NCI-H446 treated with DMSO at 0.1 percent for 48 hours (cell line): Measurements from ENCODE around the gene MLLT3.
"Not testable (repeated sequence)": the region's sequence is repeated elsewhere in the genome, so short reads cannot be mapped to it uniquely, and the experiment has no call there.

ENCODE experiments used
- DNase-seq: peaks from one replicate; lab custom pipeline; 2025; lab: John Stamatoyannopoulos, UW

Gene MLLT3

DNA sequence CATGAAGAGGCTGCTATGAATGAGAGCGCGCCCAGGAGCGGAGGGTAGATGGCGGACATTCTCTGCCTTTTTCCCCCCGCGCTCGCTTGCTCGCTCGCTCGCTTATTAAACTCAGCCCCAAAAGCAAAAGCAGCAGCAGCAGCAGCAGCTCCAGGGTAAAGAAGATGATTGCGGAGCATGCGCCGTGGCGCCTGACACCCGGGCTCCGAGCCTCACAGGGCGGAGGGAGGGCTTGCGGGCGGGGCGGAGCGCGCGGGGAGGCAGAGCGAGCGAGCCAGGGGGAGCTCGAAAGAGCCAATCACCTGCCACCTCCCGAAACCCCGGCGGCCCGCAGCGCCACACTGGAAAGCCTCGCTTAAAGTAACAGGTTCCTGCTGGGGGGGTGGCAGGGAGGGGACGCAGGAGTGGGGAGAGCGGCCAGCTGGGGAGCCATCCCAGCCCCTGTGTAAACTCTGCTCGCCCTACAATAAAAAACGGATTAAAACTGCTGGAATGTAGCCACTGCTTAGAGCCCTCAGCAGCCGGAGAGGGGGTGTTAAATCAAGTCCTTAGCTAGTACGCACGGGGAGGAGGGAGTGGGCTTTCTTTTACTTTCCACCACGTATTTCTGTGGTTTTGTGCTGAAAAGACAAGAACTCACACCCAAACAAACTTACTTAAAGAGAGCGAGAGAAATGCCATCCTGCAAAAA lies at the start of gene MLLT3:
Gene MLLT3, minus strand, starts transcription at position 170 of the 691 bp plus-strand sequence.
- DNase-seq, result peak; percentile 97

DNA sequence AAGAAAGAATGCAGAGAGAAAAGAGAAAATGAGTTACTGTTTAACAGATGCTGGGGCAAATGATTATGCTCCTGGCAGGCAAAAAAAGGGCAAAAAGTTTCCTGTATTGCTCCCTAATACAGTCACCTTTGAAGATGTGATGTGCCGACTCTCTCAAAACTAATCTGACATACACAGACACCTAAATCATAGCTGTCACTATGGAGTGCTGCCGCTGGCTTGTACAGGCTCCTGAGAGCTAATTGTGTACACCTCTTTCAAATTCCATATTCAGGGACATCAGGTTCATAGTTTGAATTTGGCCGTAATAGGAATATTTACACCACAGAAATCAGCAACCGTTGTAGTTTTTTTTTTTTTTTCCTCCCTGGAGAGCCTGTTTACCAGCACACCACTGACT lies 49.3 kb upstream of the MLLT3 start:
- no peak for DNase-seq

DNA sequence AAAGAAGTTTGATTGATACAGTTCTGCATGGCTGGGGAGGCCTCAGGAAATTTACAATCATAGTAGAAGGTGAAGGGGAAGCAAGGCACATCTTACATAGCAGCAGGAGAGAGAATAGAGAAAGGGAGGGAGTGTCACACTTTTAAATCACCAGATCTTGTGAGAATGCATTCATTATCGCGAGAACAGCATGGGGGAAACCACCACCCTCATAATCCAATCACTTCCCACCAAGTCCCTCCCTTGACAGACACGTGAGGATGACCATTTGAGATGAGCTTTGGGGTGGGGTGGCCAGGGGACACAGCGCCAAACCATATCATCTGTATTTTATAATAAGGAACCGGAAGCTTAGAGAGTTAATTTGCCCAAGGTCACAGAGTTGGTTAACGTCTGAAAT lies 48.1 kb upstream of the MLLT3 start:
- DNase-seq, result no peak

DNA sequence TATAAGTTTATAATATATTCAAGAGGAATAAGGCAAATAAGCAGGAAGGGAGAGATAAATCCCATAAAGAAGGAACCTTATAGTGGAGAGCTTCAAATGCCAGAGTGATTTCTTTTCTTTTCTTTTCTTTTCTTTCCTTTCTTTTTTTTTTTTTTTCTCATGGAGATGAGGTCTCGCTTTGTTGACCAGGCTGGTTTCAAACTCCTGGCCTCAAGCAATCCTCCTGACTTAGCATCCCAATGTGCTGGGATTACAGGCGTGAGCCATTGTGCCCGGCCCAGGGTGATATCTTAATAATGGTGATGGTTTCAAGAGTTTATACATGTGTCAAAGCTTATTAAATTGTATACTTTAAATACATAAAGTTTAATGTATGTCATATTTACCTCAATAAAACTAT lies 42.2 kb upstream of the MLLT3 start:
- no peak for DNase-seq

DNA sequence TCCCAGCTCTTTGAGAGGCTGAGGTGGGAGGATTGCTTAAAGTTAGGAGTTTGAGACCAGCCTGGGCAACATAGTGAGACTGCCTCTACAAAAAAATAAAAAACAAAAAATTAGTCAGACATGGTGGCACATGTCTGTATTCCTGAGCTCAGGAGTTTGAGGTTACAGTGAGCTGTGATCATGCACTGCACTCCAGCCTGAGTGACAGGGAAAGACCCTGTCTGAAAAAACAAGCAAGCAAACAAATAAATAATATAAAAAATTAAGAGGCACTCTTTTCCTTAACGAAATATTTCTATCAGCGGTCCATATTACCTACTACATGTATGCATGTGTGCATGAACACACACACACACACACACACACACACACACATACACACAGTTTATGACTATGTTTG lies 40.8 kb upstream of the MLLT3 start:
- DNase-seq, result no peak

DNA sequence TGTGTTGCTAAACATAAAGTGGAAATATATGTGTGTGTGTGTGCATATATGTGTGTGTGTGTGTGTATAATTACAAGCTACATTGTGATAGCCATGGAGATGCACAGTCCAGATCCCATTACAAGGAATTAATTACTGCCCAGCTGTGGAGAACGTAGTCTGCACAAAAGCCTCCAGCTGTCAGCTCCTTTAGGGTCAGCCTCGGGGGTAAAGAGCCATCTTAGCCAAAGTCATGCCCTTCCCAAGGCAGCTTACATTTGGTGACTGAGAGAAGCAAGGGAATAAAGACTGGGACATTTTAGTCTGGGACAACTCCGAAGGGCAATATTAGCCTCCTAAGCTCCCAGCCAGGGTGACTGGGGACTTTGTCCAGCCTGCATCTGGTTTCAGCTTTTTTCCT lies 39.9 kb upstream of the MLLT3 start:
- no peak for DNase-seq

DNA sequence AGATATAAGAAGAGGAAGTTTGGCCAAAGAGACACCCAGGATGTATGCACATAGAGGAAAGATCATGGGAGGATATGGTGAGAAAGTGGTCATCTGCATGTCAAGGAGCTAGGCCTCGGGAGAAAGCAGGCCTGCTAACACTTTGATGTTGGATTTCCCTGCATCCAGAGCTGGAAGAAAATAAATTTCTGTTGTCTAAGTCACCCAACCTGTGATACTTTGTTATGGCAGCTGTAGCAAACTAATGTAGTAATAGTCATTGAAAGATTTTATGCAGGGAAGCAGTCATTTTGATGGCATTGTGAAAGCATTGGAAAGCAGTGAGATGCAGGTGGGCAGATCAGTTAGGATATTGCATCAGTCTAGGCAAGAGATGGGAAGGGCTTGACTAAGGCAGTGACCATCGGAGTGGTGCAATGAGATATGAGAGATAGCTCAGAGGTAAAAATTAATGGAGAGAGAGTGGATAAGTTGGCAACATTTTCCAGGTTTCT lies 37.2 kb upstream of the MLLT3 start:
- DNase-seq, result no peak

DNA sequence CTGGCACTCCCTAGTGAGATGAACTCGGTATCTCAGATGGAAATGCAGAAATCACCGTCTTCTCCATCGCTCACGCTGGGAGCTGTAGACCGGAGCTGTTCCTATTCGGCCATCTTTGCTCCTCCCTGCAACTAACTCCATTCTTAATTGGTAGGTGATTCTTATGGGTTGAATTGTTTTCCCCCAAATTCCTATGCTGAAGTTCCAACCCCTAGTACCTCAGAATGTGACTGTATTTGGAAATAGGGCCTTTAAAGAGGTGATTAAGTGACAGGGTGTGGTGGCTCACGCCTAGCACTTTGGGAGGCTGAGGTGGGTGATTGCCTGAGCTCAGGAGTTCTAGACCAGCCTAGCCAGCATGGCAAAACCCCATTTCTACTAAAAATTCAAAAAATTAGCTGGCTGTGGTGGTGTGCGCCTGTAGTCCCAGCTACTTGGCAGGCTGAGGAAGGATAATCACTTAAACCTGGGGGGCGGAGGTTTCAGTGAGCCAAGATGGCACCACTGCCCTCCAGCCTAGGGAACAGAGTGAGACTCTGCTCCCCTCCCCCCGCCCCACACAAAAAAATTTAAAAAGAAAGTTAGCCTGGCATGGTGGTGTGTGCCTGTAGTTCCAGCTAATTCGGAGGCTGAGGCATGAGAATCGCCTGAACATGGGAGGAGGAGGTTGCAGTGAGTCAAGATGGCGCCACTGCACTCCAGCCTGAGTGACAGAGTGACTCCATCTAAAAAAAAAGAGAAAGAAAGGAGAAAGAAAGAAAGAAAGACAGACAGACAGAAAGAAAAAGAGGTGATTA lies 36.6 kb upstream of the MLLT3 start:
- DNase-seq, result no peak

DNA sequence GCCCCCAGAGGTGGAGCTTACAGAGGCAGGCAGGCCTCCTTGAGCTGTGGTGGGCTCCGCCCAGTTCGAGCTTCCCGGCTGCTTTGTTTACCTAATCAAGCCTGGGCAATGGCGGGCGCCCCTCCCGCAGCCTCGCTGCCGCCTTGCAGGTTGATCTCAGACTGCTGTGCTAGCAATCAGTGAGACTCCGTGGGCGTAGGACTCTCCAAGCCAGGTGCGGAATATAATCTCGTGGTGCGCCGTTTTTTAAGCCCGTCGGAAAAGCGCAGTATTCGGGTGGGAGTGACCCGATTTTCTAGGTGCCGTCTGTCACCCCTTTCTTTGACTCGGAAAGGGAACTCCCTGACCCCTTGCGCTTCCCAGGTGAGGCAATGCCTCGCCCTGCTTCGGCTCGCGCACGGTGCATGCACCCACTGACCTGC lies 36.0 kb upstream of the MLLT3 start:
- DNase-seq, result not testable (repeated sequence)

DNA sequence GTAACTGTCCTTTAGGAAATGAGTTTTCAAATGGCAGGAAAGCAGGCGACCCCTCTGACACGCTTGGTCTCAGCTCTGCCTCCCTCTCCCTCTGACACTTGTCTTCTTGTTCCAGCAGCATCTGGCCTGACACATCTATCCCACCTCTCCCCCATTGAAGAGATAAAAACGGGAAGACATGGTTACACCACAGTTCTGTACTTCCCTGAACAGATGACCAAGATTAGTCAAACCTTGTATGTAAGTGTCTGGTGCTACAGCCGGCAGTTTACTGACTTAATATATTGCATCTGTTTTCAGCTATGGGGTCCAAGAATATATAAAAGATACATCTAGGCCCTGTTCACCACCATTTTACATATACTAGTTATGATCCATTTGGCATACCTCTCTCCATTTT lies 29.6 kb upstream of the MLLT3 start:
- DNase-seq, result no peak

DNA sequence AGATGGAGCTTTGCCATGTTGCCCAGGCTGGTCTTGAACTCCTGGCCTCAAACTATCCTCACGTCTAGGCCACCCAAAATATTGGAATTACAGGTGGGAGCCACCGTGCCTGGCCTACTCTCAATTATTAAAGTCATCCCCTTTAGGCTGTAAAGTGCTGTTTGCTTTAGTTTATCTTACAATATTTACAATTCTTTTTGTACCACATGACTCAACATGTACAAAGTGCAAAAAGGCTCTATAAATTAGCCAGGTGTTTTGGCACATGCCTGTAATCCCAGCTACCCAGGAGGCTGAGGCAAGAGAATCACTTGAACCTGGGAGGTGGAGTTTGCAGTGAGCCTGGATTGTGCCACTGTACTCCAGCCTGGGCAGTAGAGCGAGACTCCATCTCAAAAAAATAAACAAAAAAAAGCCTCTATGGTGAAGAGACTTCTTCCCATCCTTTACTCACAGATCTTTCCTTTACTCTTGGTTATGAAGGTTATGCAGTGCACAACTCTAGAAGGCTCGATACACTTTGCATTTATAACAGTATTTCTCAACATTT lies 28.5 kb upstream of the MLLT3 start:
- no peak for DNase-seq

DNA sequence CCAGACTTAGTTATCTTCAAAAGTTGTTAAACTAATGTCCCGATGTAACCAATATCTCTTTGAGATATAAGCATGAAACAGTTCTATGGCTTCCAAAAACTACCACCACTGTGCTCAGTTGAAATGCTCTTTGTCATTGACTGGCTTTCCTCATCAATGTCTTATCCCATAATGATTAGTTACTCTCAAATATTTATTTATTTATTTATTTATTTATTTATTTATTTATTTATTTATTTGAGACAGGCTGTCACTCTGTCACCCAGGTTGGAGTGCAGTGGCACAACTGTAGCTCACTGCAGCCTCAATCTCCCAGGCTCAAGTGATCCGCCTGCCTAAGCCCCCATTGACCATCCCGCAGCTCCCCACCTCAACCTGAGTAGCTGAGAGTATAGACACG lies 28.0 kb upstream of the MLLT3 start:
- DNase-seq, result no peak

DNA sequence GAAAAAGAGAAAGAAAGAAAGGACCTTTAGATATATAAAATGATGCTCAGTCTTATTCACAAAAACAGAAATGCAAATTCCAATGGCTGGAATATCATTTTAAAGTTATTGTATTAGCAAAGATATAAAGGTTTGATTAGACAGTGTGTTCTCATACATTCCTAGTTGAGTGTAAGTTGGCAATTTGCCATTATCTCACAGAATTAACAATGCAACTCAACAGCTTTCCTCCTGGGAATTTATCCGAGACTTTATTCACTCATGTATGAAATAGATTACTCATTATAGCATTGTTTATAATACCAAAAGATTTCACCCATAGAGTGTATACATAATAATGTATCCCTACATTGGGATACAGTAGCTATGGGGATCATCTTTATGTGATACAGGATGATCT lies 27.1 kb upstream of the MLLT3 start:
- peak; percentile 48 for DNase-seq

DNA sequence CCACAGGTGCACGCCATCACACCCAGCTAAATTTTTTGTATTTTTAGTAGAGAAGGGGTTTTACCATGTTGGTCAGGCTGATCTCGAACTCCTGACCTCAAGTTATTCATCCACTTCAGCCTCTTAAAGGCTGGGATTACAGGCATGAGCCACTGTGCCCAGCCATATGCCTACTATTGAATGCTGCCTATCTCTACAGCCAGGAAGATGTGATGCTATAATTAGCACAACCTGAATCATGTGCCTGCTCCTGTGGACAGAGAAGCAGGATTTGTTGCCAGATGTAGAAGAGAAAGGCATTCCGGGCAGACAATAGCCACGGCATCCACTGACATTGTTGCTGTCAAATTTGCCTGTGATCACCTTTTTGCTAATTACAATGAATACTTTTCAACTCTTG lies 24.4 kb upstream of the MLLT3 start:
- peak; percentile 25 for DNase-seq

DNA sequence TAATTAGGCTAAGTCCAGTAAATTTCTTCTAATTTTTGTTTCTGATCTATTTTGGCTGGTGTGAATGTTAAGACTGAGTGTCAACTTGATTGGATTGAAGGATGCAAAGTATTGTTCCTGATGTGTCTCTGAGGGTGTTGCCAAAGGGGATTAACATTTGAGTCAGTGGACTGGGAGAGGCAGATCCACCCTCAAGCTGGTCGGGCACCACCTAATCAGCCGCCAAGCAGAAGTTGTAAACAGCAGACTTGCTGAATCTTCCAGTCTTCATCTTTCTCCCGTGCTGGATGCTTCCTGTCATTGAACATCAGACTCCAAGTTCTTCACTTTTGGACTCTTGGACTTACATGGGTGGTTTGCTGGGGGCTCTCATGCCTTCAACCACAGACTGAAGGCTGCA lies 21.4 kb upstream of the MLLT3 start:
- peak; percentile 63 for DNase-seq

DNA sequence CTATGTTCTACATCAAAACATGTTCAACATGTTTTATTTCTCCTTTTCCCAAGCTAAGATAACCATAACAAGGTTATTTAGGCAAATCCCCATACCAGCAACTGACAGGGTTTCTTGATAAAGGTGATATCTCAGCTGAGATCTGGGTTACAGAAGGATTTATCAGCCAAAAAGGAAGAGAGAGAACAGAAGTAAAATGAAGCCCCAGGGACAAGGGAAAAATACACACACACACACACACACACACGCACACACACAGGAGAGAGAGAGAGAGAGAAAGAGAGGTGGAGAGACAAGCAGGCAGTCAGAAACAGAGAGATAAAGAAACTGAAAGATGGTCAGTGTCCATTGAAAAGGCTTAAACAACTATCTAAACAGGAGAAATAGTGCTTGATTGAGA lies 19.7 kb upstream of the MLLT3 start:
- DNase-seq, result no peak

DNA sequence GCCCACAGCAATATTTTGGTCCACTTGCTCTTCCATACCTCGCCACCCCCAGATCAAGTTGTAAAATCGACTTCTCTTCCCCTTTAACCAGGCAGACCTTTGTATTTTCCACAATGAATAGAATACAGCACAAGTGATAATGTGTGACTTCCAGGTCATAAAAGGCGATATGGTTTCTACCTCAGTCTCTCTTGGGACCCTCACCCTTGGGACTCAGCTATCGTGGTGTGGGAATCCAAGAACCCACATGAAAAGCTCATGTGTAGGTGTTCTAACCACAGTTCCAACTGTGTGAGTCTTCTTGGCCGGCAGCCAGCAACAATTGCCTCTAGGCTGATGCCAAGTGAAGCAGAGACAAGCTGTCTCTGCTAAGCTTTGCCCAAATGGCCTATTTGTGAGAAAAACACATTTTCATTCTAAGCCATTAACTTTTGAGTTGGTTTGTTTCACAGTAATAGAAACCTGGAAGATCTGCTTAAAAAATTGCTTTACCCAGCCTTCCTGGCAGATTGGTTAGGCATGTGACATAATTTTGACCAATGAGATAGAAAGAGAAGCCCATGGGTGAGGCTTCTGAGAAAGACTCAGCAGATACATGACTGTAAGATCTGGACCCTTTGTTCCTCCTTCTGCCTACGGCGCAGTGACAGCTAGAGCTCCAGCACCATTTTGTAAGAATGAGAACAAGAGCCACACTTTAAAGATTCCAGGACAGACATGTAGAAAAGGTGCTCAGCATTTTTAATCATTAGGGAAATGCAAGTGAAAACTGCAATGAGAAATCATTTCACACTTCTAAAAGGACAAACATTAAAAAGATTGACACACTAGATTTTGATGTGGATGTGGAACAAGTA lies 18.3 kb upstream of the MLLT3 start:
- DNase-seq, result peak; percentile 100

DNA sequence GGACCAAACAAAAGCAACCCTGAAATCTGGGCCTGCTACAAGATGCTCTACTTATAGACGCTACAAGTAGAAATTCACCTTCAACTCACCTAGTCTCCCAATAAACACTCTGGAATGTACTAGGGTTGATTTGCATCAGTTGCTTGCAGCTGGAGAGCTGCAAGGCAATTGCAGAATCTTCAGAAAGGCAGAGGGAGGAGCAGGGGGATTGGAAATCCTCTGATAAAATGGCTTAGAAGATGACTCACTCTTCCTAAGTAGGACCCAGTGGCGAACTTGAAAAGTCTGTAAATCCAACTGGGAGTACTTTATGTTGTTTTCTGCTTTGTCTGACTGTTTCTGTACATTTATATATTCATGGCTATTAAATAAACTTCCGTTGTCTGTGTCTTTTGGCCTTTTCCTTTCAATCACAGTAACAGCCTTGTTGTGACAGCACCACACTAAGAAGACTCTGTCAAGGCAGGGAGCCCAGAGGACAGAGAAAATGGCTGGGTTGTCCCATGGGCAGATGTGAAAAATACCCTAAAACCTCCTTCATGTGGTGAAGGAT lies 14.7 kb upstream of the MLLT3 start:
- DNase-seq, result no peak

DNA sequence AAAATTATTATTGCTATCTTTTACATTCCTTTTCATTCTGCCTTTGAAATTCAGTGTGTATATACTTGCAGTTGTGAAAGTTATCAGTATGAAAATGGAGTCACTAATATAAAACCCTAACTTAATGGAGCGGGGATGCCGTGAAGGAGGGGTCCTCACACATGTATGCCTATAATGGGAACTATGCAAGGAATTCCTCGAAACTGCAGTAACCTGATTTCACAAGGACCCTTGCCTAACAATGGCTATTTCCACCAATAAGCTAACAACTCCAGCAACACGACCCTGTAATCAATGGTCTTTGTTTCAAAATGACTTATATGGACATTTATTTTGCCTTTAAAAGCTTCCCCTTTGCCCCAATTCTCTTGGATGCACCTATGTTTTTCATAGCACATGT lies 12.6 kb upstream of the MLLT3 start:
- DNase-seq, result no peak

DNA sequence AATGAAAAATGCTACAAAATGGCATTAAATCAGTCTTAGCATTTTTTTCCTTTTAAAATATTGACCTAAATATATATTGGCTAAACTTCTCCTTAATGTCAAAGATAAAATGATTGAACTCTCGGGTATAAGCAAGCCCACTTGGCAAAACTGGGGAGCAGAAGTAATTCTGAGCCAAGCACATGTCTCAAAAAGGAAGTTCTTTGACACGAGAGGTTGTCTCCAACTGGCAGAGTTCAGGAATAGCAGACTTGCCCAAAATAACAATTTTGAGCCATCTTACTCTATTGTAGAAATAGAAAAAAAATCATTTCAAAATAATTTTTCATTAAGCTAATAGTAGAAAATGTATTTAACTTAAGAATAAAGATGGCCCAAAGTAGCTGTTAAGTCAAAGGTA lies 10.4 kb upstream of the MLLT3 start:
- no peak for DNase-seq

DNA sequence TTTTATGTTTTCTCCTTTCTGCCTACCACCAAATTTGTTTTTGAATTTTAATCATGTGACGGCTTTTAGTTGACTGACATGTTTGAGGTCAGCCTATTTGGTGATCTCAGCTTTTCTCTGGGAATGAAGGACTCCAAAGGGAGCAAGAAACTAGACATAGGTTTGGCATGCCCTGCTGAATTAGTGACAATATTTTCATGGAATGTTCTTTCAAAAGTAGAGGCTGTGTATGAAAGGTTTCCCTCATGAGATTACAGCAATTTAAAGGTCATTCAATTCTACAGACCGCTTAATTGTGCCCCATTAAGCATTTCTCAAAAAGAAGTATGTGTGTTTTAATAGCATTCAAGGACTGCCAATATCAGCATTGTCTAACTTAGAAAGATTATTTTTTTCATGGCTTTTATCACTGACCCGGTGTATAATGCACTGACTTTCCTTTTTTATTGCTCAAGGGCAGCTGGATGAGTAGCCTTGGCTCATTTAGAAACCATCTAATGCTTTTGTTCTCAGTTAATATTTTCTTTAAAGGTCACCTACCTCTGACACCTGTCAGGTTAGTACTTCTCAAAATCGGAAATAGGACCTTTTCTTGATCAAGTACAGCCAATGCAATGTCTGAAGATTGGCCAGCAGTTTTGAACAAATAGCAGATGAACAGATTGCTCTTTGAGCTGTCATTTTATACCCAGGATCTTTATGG lies 8.1 kb upstream of the MLLT3 start:
- no peak for DNase-seq
